Stimulated activated CD8-positive, alpha-beta memory T cell treated with anti-CD3 and anti-CD28 coated beads, Interleukin-15, amount 100 ng/mL, for 24 hours (primary cell): ENCODE data around the gene NOL9.

ENCODE experiments used
- DNase-seq: peaks from one replicate; pipeline ENCODE4 v3.0.0-alpha.2; 2020; ENCODE audit warnings: low read depth

NOL9 gene

DNA sequence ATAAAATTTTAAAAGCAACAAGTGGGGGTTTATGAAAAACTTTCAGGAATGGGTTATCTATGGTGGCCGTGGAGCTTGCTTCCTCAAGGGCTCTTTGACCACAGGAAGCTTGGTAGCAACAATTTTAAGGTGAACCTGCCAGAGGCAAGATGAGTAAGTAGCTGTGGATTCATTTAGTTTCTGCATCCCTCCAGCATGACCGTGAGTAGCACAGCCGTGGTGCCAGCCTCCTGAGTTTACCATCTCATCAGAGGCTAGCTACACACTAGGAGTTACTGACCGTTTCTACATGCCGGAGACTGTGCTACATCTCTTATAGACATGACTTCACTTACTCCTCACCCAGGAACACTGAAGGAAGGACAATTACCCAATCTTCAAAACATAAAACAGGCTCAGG is 32.8 kb downstream of the NOL9 start:
- DNase-seq: no peak

- no peak for DNase-seq
Observed at GRCh38 chr1:6519935-6520671, 34.2 kb downstream of the NOL9 start.

- DNase-seq: no peak
Observed at GRCh38 chr1:6519491-6519934, 34.8 kb downstream of the NOL9 start.

- DNase-seq: no peak
Observed at GRCh38 chr1:6517435-6517851, 36.9 kb downstream of the NOL9 start.

GRCh38 chr1:6515771-6516170 is 38.5 kb downstream of the NOL9 start:
- DNase-seq: no peak

GRCh38 chr1:6513320-6513801 is 41.0 kb downstream of the NOL9 start:
- no peak for DNase-seq

DNA sequence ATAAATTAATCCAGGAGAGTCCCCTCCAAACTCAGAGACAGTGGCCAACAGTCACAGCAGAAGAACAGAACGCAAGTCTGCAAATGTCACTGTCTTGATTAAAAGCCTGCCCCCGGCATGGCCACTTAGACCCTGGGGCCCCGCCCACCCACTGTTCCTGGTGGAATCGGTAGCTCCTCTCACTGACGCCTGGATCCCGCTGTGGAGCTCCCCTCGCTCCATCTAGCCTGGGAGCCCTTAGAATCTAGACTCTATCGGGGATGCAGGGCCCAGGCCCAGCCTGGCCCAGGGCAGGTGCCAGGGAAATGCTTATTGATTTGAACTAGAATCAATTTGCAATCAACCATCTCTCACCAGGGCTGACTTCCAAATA is 41.4 kb downstream of the NOL9 start:
- DNase-seq: no peak

DNA sequence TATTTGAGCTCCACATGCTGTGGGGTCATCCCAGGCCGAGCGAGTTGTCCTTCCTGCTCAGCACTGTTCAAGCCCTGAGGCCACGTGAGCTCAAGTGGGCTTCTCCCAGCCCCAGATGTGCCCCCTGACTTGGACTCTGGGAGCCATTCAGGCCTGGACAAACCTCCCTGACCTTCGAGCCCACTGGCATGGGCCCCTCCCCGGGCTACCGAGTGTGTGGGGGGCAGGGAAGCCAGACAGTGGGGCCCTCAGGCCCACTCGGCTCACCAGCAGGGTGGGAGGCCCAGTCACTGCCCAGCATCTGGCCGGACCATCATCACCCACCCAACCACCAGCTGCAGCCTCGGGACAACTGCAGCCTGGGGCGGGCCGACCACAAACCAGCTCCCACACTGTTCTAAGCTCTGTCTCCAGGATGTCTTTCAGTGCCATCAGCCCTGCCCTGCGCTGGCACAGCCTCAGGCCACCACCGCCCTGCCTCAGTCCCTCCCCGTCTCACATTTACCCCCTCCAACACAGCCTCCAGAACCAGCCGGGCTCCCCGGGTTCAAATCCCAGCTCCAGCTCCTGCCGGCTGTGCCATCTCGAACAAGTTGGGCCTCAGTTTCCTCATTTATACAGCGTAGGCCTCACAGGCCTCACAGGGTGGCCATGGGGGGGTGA is 41.9 kb downstream of the NOL9 start:
- DNase-seq: no peak

DNA sequence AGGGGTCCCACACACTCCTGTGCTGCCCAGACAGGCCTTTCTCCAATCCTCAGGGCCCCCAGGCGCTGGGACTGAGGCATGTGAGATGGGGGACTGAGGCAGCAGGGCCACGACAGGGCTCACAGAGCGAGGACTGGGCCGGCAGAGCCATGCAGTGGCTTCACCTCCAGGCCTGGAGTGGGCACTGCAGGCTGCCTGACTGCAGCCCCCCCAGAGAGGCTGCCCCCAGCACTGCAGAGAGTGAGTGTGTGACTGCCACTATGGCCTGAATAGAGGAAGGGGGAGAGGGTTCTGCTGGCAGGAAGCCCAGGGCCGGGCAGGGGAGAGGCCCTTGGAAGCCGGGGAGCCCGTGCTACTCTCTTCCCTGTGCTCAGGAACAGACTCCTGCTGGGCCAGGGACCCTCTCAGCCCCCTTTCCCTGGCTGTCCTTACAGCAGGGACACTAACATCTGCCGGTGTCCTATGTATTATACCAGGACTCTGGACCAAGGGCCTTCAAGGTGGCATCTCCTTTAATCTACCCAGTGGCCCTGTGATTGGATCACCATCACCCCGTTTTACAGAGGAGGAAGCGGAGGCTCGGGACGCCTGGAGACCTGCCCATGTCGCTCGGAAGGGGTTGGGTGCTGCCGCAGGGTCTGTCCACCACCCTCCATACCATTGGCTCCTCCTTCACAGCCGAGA is 42.6 kb downstream of the NOL9 start:
- DNase-seq: no peak

GRCh38 chr1:6511056-6511455 is 43.3 kb downstream of the NOL9 start:
- DNase-seq: no peak

DNA sequence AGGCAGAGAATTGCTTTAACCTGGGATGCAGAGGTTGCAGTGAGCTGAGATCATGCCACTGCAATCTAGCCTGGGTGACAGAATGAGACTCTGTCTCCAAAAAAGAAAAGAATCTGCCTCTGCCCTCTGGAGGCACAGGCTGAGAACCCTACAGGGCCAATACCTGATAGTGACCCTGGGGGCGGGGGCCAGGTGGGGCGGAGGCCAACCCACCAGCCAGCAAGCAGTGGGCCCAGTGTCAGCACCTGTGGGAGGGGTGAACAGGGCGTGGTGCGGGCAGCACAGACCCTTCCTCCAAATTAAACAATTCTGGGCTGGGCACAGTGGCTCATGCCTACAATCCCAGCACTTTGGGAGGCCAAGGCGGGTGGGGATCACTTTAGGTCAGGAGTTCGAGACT is 43.8 kb downstream of the NOL9 start:
- no peak for DNase-seq

DNA sequence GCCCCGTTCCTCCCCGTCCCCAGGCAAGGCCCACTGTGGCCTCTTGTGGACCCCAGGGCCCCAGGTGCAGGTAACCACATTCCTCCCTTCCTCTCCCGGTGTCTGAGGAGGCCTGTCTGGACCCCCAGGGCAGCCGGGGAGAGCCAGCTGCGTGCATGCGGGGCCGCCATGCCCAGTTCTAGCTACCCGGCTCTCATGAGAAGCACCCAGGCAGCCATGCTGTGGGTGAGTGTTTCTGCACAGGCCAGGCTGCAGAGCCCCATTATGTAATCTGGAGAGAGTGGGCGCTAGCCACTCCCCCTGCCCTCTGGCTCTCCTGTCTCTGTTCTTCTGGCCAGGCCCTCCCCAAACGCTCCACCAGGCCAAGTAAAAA is 44.4 kb downstream of the NOL9 start:
- DNase-seq: no peak

- no peak for DNase-seq
Observed at GRCh38 chr1:6509220-6509918, 44.9 kb downstream of the NOL9 start.

- DNase-seq: no peak
Observed at GRCh38 chr1:6508816-6509189, 45.5 kb downstream of the NOL9 start.

DNA sequence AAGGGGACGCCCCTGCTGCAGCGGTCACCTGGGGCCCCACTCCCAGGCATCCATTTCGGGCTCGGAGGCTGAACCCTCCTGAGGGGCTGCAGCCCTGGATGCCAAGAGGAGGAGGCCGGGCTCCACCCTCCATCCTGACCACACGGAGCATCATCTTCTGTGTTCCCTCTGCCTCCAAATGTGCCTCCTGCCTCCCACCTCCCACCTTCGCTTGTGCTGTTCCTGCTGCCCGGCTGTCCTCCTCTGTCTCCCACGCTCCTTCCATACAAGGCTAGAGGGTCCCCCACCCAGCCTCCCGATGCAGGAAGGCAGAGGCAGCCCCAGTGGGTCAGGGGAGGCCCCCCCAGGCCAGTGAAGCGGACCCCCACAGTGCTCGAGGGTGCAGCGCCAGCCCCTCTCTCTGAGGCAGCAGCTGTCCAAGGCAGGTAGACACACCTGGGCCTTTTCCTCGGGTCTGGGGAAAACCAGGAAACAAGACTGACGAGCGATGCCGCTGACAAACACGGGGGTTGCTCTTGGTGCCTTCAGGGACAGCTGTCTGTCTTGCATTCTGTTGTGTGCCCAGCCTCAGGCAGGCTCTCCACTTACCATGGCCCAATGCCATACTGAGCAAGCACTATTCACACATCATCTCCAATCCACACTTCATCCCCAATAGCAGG is 46.0 kb downstream of the NOL9 start:
- no peak for DNase-seq

- no peak for DNase-seq
Observed at GRCh38 chr1:6507461-6507911, 46.8 kb downstream of the NOL9 start.

- DNase-seq: no peak
Observed at GRCh38 chr1:6507037-6507428, 47.3 kb downstream of the NOL9 start.

- DNase-seq: no peak
Observed at GRCh38 chr1:6506210-6507036, 47.9 kb downstream of the NOL9 start.

DNA sequence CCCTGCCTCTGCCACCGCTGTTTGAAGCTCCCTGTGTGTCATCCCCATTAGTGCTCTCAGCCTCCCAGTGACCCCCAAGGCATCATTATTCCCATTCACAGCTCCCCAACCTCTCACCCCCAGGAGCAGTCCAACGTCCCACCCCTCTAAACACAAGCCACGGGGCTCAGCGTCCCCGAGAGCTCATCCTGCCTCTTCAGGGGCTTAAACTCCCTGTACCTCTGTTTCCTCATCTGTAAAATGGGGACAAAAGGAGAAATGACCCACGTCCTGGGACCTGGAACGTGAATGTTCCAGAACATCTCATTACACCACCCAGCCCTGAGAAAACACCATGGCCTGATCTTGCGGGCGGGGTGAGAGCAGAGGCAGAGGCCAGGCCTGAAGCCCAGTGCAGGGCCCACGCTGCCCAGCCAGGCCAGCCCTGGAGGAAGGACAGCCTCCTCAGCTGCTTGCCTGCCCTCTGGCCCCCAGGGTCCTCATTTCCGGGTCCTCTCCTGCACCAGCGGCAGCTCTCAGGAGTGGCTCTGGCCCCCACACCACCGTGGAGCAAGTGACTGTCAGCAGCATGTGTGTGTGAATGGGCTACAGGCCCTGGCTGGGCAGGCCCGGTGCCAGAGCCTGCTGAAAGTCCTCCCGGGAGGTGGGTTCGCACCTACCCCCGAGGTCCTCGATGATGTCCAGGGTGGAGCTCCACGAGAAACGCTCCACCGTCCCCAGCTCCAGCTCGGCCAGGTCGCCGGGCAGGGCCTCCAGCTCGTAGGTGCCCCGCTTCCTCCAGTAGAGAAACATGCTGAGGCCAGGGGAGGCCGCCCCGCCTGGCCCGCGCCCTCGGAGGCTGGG is 48.7 kb downstream of the NOL9 start:
- no peak for DNase-seq

DNA sequence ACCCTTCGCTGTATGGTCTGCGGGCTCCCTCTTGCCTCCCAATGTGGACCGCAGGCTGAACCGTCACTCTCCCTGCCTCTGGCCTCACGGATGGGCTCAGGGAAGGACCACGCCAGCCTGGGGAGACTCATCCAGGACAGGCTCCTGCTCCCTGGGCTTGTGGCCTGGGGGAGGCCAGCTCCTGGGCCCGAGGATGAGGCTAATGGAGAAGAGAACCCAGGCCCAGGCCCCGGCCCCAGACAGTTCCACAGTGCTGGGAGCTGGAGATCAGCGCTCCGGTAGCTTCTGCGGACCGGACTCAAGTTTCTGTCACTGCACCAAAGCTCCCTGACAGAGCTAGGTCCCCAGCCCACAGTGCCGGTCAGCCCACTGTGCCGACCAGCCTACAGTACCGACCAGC is 49.4 kb downstream of the NOL9 start:
- DNase-seq: no peak
